ENCODE results near the gene C19orf25.

C19orf25 gene

GRCh38 chr19:1511318-1512317 lies 32.6 kb upstream of the C19orf25 start:
- Histone ChIP-seq H2AFZ (ENCODE audit: low read length, unreplicated experiment) (no peak overlapping the region), H3K27me3 (ENCODE audit: insufficient read depth, low read length) (no peaks in the 10 kb centered on the region), H3K36me3 (ENCODE audit: insufficient read depth, low read length) (no peaks in the 10 kb centered on the region), H3K4me3 (ENCODE audit: low read depth, low read length) (no peak overlapping the region), H3K4me1 (ENCODE audit: control insufficient read depth, insufficient read depth, low read length, unreplicated experiment) (peaks cover 3% of the 10 kb centered on the region), H3K27ac (ENCODE audit: low read depth, low read length) (no peak overlapping the region), H3K79me2 (ENCODE audit: control insufficient read depth, insufficient read depth, low read length, unreplicated experiment) (no peaks in the 10 kb centered on the region)

GRCh38 chr19:1510807-1511206 lies 31.8 kb upstream of the C19orf25 start:
- Histone ChIP-seq H3K27ac (ENCODE audit: low read depth, low read length) (no peak overlapping the region), H3K27me3 (ENCODE audit: insufficient read depth, low read length) (no peaks in the 10 kb centered on the region), H3K36me3 (ENCODE audit: insufficient read depth, low read length) (no peaks in the 10 kb centered on the region), H3K4me1 (ENCODE audit: control insufficient read depth, insufficient read depth, low read length, unreplicated experiment) (peaks cover 3% of the 10 kb centered on the region), H3K4me3 (ENCODE audit: low read depth, low read length) (no peak overlapping the region), H3K79me2 (ENCODE audit: control insufficient read depth, insufficient read depth, low read length, unreplicated experiment) (no peaks in the 10 kb centered on the region), H2AFZ (ENCODE audit: low read length, unreplicated experiment) (no peak overlapping the region)

GRCh38 chr19:1510442-1510806 lies 31.4 kb upstream of the C19orf25 start:
- Histone ChIP-seq H3K79me2 (ENCODE audit: control insufficient read depth, insufficient read depth, low read length, unreplicated experiment) (no peaks in the 10 kb centered on the region), H2AFZ (ENCODE audit: low read length, unreplicated experiment) (no peak overlapping the region), H3K27me3 (ENCODE audit: insufficient read depth, low read length) (no peaks in the 10 kb centered on the region), H3K36me3 (ENCODE audit: insufficient read depth, low read length) (no peaks in the 10 kb centered on the region), H3K4me1 (ENCODE audit: control insufficient read depth, insufficient read depth, low read length, unreplicated experiment) (peaks cover 3% of the 10 kb centered on the region), H3K27ac (ENCODE audit: low read depth, low read length) (no peak overlapping the region), H3K4me3 (ENCODE audit: low read depth, low read length) (no peak overlapping the region)

- no peak overlapping the region for H2AFZ ChIP-seq (ENCODE audit: low read length, unreplicated experiment)
These were observed 30.8 kb upstream of the C19orf25 start for GRCh38 chr19:1509602-1510441.

GRCh38 chr19:1508507-1508856 lies 29.5 kb upstream of the C19orf25 start:
- no peak overlapping the region for H3K27ac ChIP-seq (ENCODE audit: low read depth, low read length)

More at GRCh38 chr19:1509602-1510441, 30.8 kb upstream of the C19orf25 start:
- Histone ChIP-seq H3K36me3 (ENCODE audit: insufficient read depth, low read length) (no peaks in the 10 kb centered on the region), H3K4me1 (ENCODE audit: control insufficient read depth, insufficient read depth, low read length, unreplicated experiment) (peaks cover 3% of the 10 kb centered on the region), H3K27me3 (ENCODE audit: insufficient read depth, low read length) (no peaks in the 10 kb centered on the region), H3K27ac (ENCODE audit: low read depth, low read length) (no peak overlapping the region), H3K79me2 (ENCODE audit: control insufficient read depth, insufficient read depth, low read length, unreplicated experiment) (no peaks in the 10 kb centered on the region), H3K4me3 (ENCODE audit: low read depth, low read length) (no peak overlapping the region)

GRCh38 chr19:1507763-1508506 lies 28.9 kb upstream of the C19orf25 start:
- H3K4me3 ChIP-seq (ENCODE audit: low read depth, low read length), result peak overlapping the region; percentile 77
- H3K27ac ChIP-seq (ENCODE audit: low read depth, low read length), result peak overlapping the region; percentile 74
- H3K27me3 ChIP-seq (ENCODE audit: insufficient read depth, low read length), result no peaks in the 10 kb centered on the region

More at GRCh38 chr19:1508507-1508856, 29.5 kb upstream of the C19orf25 start:
- no peaks in the 10 kb centered on the region for H3K27me3 ChIP-seq (ENCODE audit: insufficient read depth, low read length)
- peaks cover 3% of the 10 kb centered on the region for H3K4me1 ChIP-seq (ENCODE audit: control insufficient read depth, insufficient read depth, low read length, unreplicated experiment)
- H3K79me2 ChIP-seq (ENCODE audit: control insufficient read depth, insufficient read depth, low read length, unreplicated experiment), result no peaks in the 10 kb centered on the region
- no peak overlapping the region for H3K4me3 ChIP-seq (ENCODE audit: low read depth, low read length)
- H2AFZ ChIP-seq (ENCODE audit: low read length, unreplicated experiment), result no peak overlapping the region
- no peaks in the 10 kb centered on the region for H3K36me3 ChIP-seq (ENCODE audit: insufficient read depth, low read length)

DNA sequence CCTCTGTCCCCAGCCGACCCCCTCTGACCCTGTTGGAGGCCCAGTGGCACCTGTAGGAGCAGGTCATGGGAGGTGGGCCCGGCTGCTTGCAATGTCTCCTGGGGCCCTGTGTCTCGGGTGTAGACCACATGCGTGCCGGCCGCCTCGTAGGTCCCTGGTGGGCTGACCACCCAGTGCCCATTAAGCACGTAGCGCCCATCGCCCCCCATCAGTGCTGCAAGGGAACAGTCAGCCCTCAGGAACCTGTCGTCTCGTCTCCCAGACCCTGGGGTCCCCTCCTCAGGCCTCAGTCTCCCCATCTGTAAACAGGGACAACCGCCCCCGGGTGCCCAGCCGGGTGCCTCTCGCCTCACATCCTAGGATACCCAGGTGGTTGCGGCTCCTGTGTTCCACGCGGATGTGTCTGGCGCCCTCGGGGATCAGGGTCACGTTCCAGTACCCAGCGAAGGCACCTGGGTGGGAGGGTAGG lies 28.2 kb upstream of the C19orf25 start:
- no peak overlapping the region for H2AFZ ChIP-seq (ENCODE audit: low read length, unreplicated experiment)
- no peaks in the 10 kb centered on the region for H3K79me2 ChIP-seq (ENCODE audit: control insufficient read depth, insufficient read depth, low read length, unreplicated experiment)
- peak overlapping the region; percentile 77; the same call in 1 of the 2 replicates for H3K4me3 ChIP-seq (ENCODE audit: low read depth, low read length)
- H3K4me1 ChIP-seq (ENCODE audit: control insufficient read depth, insufficient read depth, low read length, unreplicated experiment), result no peaks in the 10 kb centered on the region
- H3K27ac ChIP-seq (ENCODE audit: low read depth, low read length), result peak overlapping the region; percentile 74; the same call in 1 of the 2 replicates
- no peaks in the 10 kb centered on the region for H3K36me3 ChIP-seq (ENCODE audit: insufficient read depth, low read length)
- H3K27me3 ChIP-seq (ENCODE audit: insufficient read depth, low read length), result no peaks in the 10 kb centered on the region

More at GRCh38 chr19:1507763-1508506, 28.9 kb upstream of the C19orf25 start:
- Histone ChIP-seq H3K79me2 (ENCODE audit: control insufficient read depth, insufficient read depth, low read length, unreplicated experiment) (no peaks in the 10 kb centered on the region), H3K36me3 (ENCODE audit: insufficient read depth, low read length) (no peaks in the 10 kb centered on the region), H2AFZ (ENCODE audit: low read length, unreplicated experiment) (no peak overlapping the region), H3K4me1 (ENCODE audit: control insufficient read depth, insufficient read depth, low read length, unreplicated experiment) (peaks cover 3% of the 10 kb centered on the region)

DNA sequence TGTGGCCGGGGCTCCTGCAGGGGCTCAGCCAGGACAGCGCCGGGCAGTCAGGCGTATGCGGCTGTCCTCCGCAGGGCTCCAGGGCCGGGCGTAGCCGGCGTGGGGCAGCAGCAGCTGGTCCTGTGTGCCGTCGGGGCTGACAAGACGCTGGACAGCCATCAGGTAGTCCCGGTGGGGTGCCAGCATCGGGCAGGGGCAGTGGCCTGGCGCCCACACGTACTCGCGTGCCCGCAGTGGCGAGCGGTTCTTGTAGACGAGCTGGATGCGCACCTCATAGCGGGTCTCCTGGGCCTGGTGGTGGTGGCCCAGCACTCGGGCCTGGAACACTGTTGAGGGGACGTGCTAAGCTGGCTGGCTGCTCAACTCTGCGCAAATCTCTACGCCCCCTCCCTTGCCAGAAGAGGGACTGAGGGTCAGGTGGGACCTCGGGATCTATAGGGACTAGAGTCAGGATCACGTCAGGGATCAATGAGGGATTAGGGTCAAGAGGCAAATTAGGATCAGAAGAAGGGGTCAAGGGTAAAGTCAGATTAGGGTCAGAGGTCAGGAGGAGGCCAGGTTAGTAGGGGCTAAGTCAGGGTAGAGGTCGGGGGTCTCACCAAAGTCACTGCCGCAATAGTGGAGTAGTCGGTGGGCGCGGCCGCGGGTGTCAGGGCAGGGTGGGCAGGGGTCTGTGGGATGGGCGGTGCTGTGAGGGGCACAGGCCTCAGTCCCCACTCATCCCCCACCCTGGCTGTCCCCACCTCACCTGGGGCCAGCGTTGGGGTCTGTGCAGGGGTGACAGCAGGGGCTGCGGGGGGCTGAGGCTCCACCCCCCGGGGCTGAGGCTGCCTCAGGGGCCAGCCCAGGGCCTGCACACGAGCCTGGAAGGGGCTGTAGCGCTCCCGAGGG lies 27.2 kb upstream of the C19orf25 start:
- no peaks in the 10 kb centered on the region for H3K36me3 ChIP-seq (ENCODE audit: insufficient read depth, low read length)
- no peak overlapping the region for H3K4me3 ChIP-seq (ENCODE audit: low read depth, low read length)
- no peaks in the 10 kb centered on the region for H3K4me1 ChIP-seq (ENCODE audit: control insufficient read depth, insufficient read depth, low read length, unreplicated experiment)
- no peak overlapping the region for H2AFZ ChIP-seq (ENCODE audit: low read length, unreplicated experiment)
- H3K79me2 ChIP-seq (ENCODE audit: control insufficient read depth, insufficient read depth, low read length, unreplicated experiment), result no peaks in the 10 kb centered on the region
- H3K27ac ChIP-seq (ENCODE audit: low read depth, low read length), result no peak overlapping the region
- no peaks in the 10 kb centered on the region for H3K27me3 ChIP-seq (ENCODE audit: insufficient read depth, low read length)

DNA sequence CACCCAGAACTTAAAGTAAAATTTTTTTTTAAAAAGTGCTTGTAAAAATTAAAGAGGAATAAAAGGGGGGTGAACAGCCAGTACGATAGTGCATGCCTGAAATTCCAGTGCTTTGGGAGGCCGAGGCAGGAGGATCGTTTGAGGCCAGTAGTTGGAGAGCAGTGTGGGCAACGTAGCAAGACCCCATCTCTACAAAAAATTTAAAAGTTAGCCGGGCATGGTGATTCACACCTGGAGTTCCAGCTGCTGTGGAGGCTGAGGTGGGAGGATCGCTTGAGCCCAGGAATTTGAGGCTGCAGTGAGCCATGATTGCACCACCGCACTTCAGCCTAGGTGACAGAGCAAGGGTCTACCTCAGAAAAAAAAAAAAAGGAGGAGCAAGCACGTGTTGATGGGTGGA lies 26.0 kb upstream of the C19orf25 start:
- H3K4me3 ChIP-seq (ENCODE audit: low read depth, low read length), result no peak overlapping the region
- H3K27me3 ChIP-seq (ENCODE audit: insufficient read depth, low read length), result no peaks in the 10 kb centered on the region
- H3K27ac ChIP-seq (ENCODE audit: low read depth, low read length), result no peak overlapping the region
- no peaks in the 10 kb centered on the region for H3K79me2 ChIP-seq (ENCODE audit: control insufficient read depth, insufficient read depth, low read length, unreplicated experiment)
- H2AFZ ChIP-seq (ENCODE audit: low read length, unreplicated experiment), result no peak overlapping the region
- no peaks in the 10 kb centered on the region for H3K4me1 ChIP-seq (ENCODE audit: control insufficient read depth, insufficient read depth, low read length, unreplicated experiment)
- H3K36me3 ChIP-seq (ENCODE audit: insufficient read depth, low read length), result no peaks in the 10 kb centered on the region
